Measurements from ENCODE around the gene STAP2. TPM values are rescaled to one million over a fixed set of nuclear protein-coding genes. Genes with fewer than 3 reads are reported as not detected.
"Not testable (repeated sequence)": the region's sequence is repeated elsewhere in the genome, so short reads cannot be mapped to it uniquely, and the experiment has no call there.

The STAP2 gene
- total RNA-seq, 1 donor from 2014 or later: 83.2 TPM

- Histone ChIP-seq H3K27me3 (ENCODE audit: control insufficient read depth, insufficient read depth, low read length) (peaks cover 12% of the 10 kb centered on the region), H3K4me3 (ENCODE audit: low read depth, low read length) (no peak within 1 kb of the TSS), H3K36me3 (ENCODE audit: control insufficient read depth, insufficient read depth, low read length) (no peaks in the 10 kb centered on the region)
- no peak for TF ChIP-seq CTCF (IDR thresholded peaks at IDR 0.05; ENCODE audit: insufficient read depth, low read length, severe bottlenecking)
- DNase-seq (ENCODE audit: low read depth) (no peak), FAIRE-seq (no peak)
Measured at GRCh38 chr19:4278419-4279266, 60.0 kb downstream of the STAP2 start, which contains the start of gene SHD. SHD (plus strand) TSS chr19:4279266; CDS start chr19:4280064, 798 bp downstream.

DNA sequence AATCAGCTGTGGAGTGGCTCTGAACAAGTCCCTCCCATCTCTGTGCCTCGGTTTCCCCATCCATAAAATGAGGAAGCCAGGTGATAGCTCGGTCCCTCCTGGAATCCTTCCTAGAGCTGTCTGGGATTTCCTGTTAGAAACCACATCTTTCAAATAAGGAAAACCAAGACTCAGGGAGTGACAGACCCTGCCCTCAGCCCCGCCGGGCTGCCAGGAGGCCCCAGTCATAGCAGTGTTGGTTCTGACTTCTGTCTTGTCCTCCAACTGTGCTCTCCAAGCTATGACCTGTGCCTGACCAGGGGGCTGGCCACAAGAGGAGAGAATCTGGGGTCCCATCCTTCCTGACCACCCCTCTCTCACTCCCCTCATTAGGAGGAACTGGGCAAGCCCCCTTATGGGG, 60.6 kb downstream of the STAP2 start:
- FAIRE-seq (no peak), DNase-seq (ENCODE audit: low read depth) (no peak)
- TF ChIP-seq CTCF (IDR thresholded peaks at IDR 0.05; ENCODE audit: insufficient read depth, low read length, severe bottlenecking): no peak
- H3K4me3 ChIP-seq (ENCODE audit: low read depth, low read length): no peak overlapping the region
- peaks cover 12% of the 10 kb centered on the region for H3K27me3 ChIP-seq (ENCODE audit: control insufficient read depth, insufficient read depth, low read length)
- no peaks in the 10 kb centered on the region for H3K36me3 ChIP-seq (ENCODE audit: control insufficient read depth, insufficient read depth, low read length)

GRCh38 chr19:4277191-4277696, 61.4 kb downstream of the STAP2 start:
- FAIRE-seq: no peak
- Histone ChIP-seq H3K4me3 (ENCODE audit: low read depth, low read length) (no peak overlapping the region), H3K36me3 (ENCODE audit: control insufficient read depth, insufficient read depth, low read length) (no peaks in the 10 kb centered on the region), H3K27me3 (ENCODE audit: control insufficient read depth, insufficient read depth, low read length) (peaks cover 12% of the 10 kb centered on the region)
- TF ChIP-seq CTCF (IDR thresholded peaks at IDR 0.05; ENCODE audit: insufficient read depth, low read length, severe bottlenecking): no peak
- DNase-seq (ENCODE audit: low read depth): no peak

- DNase-seq (ENCODE audit: low read depth); FAIRE-seq; H3K27me3 ChIP-seq (ENCODE audit: control insufficient read depth, insufficient read depth, low read length); H3K4me3 ChIP-seq (ENCODE audit: low read depth, low read length); H3K36me3 ChIP-seq (ENCODE audit: control insufficient read depth, insufficient read depth, low read length): not testable (repeated sequence)
Measured at GRCh38 chr19:4274321-4274686, 64.3 kb downstream of the STAP2 start.

Other genes starting within 250 kb of the STAP2 start
- gene MAP2K2, start 214.7 kb downstream of the STAP2 start, total RNA-seq: 116 and 178 TPM in 2 replicates
- gene CREB3L3, start 185.2 kb downstream of the STAP2 start, total RNA-seq: not detected in 2 replicates
- gene SIRT6, start 156.3 kb downstream of the STAP2 start, total RNA-seq: 11.8 and 14.6 TPM in 2 replicates
- gene ANKRD24, start 156.1 kb downstream of the STAP2 start, total RNA-seq: 0.26 TPM in 2 replicates
- gene EBI3, start 109.3 kb downstream of the STAP2 start, total RNA-seq: not detected in 2 replicates
- 19.0 and 24.3 TPM in 2 replicates for gene YJU2, start 91.7 kb downstream of the STAP2 start, total RNA-seq
- gene SHD, start 59.6 kb downstream of the STAP2 start, total RNA-seq: not detected in 2 replicates
- not detected in 2 replicates for gene TMIGD2, start 36.4 kb downstream of the STAP2 start, total RNA-seq
- gene FSD1, start 34.2 kb downstream of the STAP2 start, total RNA-seq: 0.13 and 0.26 TPM in 2 replicates
- gene MPND, start 4.7 kb upstream of the STAP2 start, total RNA-seq: 3.7 and 6.4 TPM in 2 replicates
- gene SH3GL1, start 61.7 kb upstream of the STAP2 start, total RNA-seq: 23.4 and 55.3 TPM in 2 replicates
- 3.7 and 7.9 TPM in 2 replicates for gene CHAF1A, start 63.8 kb upstream of the STAP2 start, total RNA-seq
- gene UBXN6, start 119.0 kb upstream of the STAP2 start, total RNA-seq: 116 and 119 TPM in 2 replicates
- gene HDGFL2, start 133.5 kb upstream of the STAP2 start, total RNA-seq: 35.0 and 45.7 TPM in 2 replicates
- 4.4 and 4.7 TPM in 2 replicates for gene PLIN4, start 179.7 kb upstream of the STAP2 start, total RNA-seq
- gene PLIN5, start 196.4 kb upstream of the STAP2 start, total RNA-seq: under 0.01 TPM in 1 of 2 replicates, not detected in the other
- 0.38 and 1.1 TPM in 2 replicates for gene LRG1, start 201.2 kb upstream of the STAP2 start, total RNA-seq
- gene SEMA6B, start 220.9 kb upstream of the STAP2 start, total RNA-seq: under 0.01 TPM in 1 of 2 replicates, not detected in the other